Liver (tissue), 9 donors: ENCODE data around the gene ZNF14. TPM values are rescaled to one million over a fixed set of nuclear protein-coding genes. Genes with fewer than 3 reads are reported as not detected.

Experiments
- DNase-seq: peaks from one replicate; pipeline ENCODE4 v3.0.0-alpha.2; 2017; ENCODE audit warnings: low spot score
- H3K27ac ChIP-seq, 2 donors: one replicate each; pipeline ENCODE4 v1.7.0; 2013; ENCODE audit warnings: inconsistent platforms in 2 of 2, low read length in 2 of 2, control low read depth in 1 of 2, low read depth in 1 of 2, mild to moderate bottlenecking in 1 of 2
- H3K27me3 ChIP-seq, 4 donors: one replicate each; pipeline versions ENCODE4 v1.6.1 to v1.7.0; 2013; ENCODE audit warnings: low read length in 3 of 4, inconsistent platforms in 1 of 4, mild to moderate bottlenecking in 1 of 4, moderate library complexity in 1 of 4; ENCODE audit not compliant: control insufficient read depth in 4 of 4, insufficient read depth in 4 of 4
- H3K36me3 ChIP-seq, 4 donors: one replicate each; pipeline versions ENCODE4 v1.6.1 to v1.7.0; 2013; ENCODE audit warnings: low read length in 3 of 4, mild to moderate bottlenecking in 3 of 4, low read depth in 1 of 4, moderate library complexity in 1 of 4; ENCODE audit not compliant: control insufficient read depth in 4 of 4, insufficient read depth in 3 of 4
- H3K4me1 ChIP-seq, 4 donors: one replicate each; pipeline versions ENCODE4 v1.6.1 to v1.7.0; 2013; ENCODE audit warnings: low read length in 3 of 4, mild to moderate bottlenecking in 3 of 4, moderate library complexity in 1 of 4; ENCODE audit not compliant: control insufficient read depth in 4 of 4, insufficient read depth in 4 of 4
- H3K4me3 ChIP-seq, 3 donors: one replicate each; pipeline versions ENCODE4 v1.6.1 to v1.7.0; 2013; ENCODE audit warnings: low read length in 3 of 3, control low read depth in 1 of 3, low read depth in 1 of 3, mild to moderate bottlenecking in 1 of 3
- H3K9ac ChIP-seq, 2 donors: one replicate each; pipeline ENCODE4 v1.7.0; 2013; ENCODE audit warnings: low read length in 2 of 2, mild to moderate bottlenecking in 2 of 2, moderate library complexity in 2 of 2, control low read depth in 1 of 2, low read depth in 1 of 2
- H3K9me3 ChIP-seq, 4 donors: one replicate each; pipeline versions ENCODE4 v1.6.1 to v1.7.0; 2013; ENCODE audit warnings: low read length in 3 of 4; ENCODE audit not compliant: control insufficient read depth in 4 of 4
- EGR1 ChIP-seq, 2 donors: IDR thresholded peaks; 2 replicates each; pipeline ENCODE4 v1.6.1; 2016 to 2018; ENCODE audit warnings: antibody characterized with exemption in 2 of 2, low read depth in 2 of 2
- FOXA1 ChIP-seq: IDR thresholded peaks from 2 replicates; pipeline ENCODE4 v1.6.1; 2016; ENCODE audit warnings: antibody characterized with exemption
- FOXA2 ChIP-seq: IDR thresholded peaks from 2 replicates; pipeline ENCODE4 v1.6.1; 2016; ENCODE audit warnings: antibody characterized with exemption
- GABPA ChIP-seq, 2 donors: IDR thresholded peaks in 1 of 2; conservative IDR thresholded peaks in 1 of 2; 2 replicates each; pipeline ENCODE4 v1.6.1; 2016; ENCODE audit warnings: antibody characterized with exemption in 2 of 2, mild to moderate bottlenecking in 1 of 2, moderate library complexity in 1 of 2
- HNF4A ChIP-seq, 2 donors: conservative IDR thresholded peaks; 2 replicates each; pipeline ENCODE4 v1.6.1; 2016; ENCODE audit warnings: antibody characterized with exemption in 2 of 2, mild to moderate bottlenecking in 2 of 2
- HNF4G ChIP-seq: IDR thresholded peaks from 2 replicates; pipeline ENCODE4 v1.6.1; 2016; ENCODE audit warnings: antibody characterized with exemption
- JUND ChIP-seq, 2 donors: IDR thresholded peaks; 2 replicates each; pipeline ENCODE4 v1.6.1; 2016; ENCODE audit warnings: antibody characterized with exemption in 2 of 2
- NR2F2 ChIP-seq: IDR thresholded peaks from 2 replicates; pipeline ENCODE4 v1.6.1; 2016; ENCODE audit warnings: antibody characterized with exemption
- RAD21 ChIP-seq, 2 donors: IDR thresholded peaks; 2 replicates each; pipeline ENCODE4 v1.6.1; 2016; ENCODE audit warnings: antibody characterized with exemption in 2 of 2, mild to moderate bottlenecking in 2 of 2
- REST ChIP-seq: IDR thresholded peaks from 2 replicates; pipeline ENCODE4 v1.6.1; 2016; ENCODE audit warnings: antibody characterized with exemption, mild to moderate bottlenecking
- RXRA ChIP-seq, 2 donors: IDR thresholded peaks; 2 replicates each; pipeline ENCODE4 v1.6.1; 2017 to 2018; ENCODE audit warnings: antibody characterized with exemption in 2 of 2, mild to moderate bottlenecking in 1 of 2
- SP1 ChIP-seq: IDR thresholded peaks from 2 replicates; pipeline ENCODE4 v1.6.1; 2018; ENCODE audit warnings: antibody characterized with exemption, mild to moderate bottlenecking
- TAF1 ChIP-seq: conservative IDR thresholded peaks from 2 replicates; pipeline ENCODE4 v1.6.1; 2016; ENCODE audit warnings: antibody characterized with exemption, mild to moderate bottlenecking
- YY1 ChIP-seq: IDR thresholded peaks from 2 replicates; pipeline ENCODE4 v1.6.1; 2016; ENCODE audit warnings: antibody characterized with exemption, mild to moderate bottlenecking
- WGBS: extraction: QIAGEN DNeasy Blood & Tissue Kit; methylation state at CpG from one replicate; pipeline ENCODE4 v1.1.7; 2013; 5-methylcytosine and 5-hydroxymethylcytosine counted together
- polyA plus RNA-seq, 2 donors: library from polyadenylated mRNA; stranded (reverse) in 1 of 2; unstranded in 1 of 2; fragments of 200-250 nt in 1 of 2; fragments of >200 nt in 1 of 2; fragmentation: Nextera tagmentation in 1 of 2; extraction: Ambion mirVana in 1 of 2; gene quantifications; one replicate each; pipeline versions ENCODE4 v1.2.1 to v1.2.3, GENCODE V29; 2013 to 2015
- total RNA-seq, 2 donors: library from RNA; depleted of rRNA; stranded (reverse); fragments of >200 nt; gene quantifications; one replicate each; pipeline ENCODE4 v1.2.3, GENCODE V29; 2014
- TF ChIP-seq, protein P1 (sequence below): fragments of 150-350 bp; IDR thresholded peaks from 2 replicates; pipeline ENCODE4 v1.5.1; 2017; ENCODE audit warnings: improper control_type of control experiment, low read depth, low read length; ENCODE audit not compliant: missing input control
- TF ChIP-seq, protein P2 (sequence below): IDR thresholded peaks from 2 replicates; pipeline ENCODE4 v1.6.1; 2016; ENCODE audit warnings: antibody characterized with exemption
- TF ChIP-seq, protein P3 (sequence below): IDR thresholded peaks from 2 replicates; pipeline ENCODE4 v1.6.1; 2016; ENCODE audit warnings: antibody characterized with exemption
- TF ChIP-seq, protein P4 (sequence below): IDR thresholded peaks from 2 replicates; pipeline ENCODE4 v1.6.1; 2016; ENCODE audit warnings: antibody characterized with exemption
- donor health status: healthy.
- donor health status: healthy.
- donor health status: healthy.
- donor health status: healthy.
- donor health status: healthy.

ZNF14 gene
- total and polyA plus RNA-seq, 4 donors, result 0.28 to 2.6 (median 0.90) TPM

DNA sequence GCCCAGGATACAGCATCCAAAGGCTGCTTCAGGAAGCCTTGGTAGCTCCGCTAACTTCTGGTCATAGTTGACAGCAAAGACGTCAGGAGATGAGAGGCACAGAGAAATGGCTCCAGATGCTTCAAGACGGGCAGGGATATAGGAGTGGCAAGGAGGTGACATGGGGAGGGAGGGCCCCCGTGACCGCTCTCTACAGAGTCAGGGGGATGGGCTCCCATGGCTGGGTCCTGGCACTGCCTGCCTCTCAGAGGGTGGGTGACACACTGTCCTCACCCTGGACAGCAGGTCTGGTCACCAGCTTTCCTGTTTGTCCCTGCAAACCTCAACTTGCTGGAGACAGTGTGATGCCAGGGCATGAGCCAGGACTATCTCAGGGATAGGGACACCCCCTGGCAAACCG, 10.3 kb upstream of the ZNF14 start:
- no peaks in the 10 kb centered on the region for H3K36me3 ChIP-seq
- no peaks in the 10 kb centered on the region for H3K4me1 ChIP-seq
- TF ChIP-seq HNF4A (conservative IDR thresholded peaks at IDR 0.05) (no peak), JUND (IDR thresholded peaks at IDR 0.05) (no peak), FOXA2 (no peak), HNF4G (no peak), NR2F2 (no peak), SP1 (no peak), RAD21 (IDR thresholded peaks at IDR 0.05) (no peak), GABPA (IDR thresholded peaks at IDR 0.05 in 1 of 2, conservative IDR thresholded peaks at IDR 0.05 in 1 of 2) (no peak), FOXA1 (no peak)
- TF ChIP-seq, protein P1, sequence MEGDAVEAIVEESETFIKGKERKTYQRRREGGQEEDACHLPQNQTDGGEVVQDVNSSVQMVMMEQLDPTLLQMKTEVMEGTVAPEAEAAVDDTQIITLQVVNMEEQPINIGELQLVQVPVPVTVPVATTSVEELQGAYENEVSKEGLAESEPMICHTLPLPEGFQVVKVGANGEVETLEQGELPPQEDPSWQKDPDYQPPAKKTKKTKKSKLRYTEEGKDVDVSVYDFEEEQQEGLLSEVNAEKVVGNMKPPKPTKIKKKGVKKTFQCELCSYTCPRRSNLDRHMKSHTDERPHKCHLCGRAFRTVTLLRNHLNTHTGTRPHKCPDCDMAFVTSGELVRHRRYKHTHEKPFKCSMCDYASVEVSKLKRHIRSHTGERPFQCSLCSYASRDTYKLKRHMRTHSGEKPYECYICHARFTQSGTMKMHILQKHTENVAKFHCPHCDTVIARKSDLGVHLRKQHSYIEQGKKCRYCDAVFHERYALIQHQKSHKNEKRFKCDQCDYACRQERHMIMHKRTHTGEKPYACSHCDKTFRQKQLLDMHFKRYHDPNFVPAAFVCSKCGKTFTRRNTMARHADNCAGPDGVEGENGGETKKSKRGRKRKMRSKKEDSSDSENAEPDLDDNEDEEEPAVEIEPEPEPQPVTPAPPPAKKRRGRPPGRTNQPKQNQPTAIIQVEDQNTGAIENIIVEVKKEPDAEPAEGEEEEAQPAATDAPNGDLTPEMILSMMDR, result no peak
- TF ChIP-seq, protein P2, sequence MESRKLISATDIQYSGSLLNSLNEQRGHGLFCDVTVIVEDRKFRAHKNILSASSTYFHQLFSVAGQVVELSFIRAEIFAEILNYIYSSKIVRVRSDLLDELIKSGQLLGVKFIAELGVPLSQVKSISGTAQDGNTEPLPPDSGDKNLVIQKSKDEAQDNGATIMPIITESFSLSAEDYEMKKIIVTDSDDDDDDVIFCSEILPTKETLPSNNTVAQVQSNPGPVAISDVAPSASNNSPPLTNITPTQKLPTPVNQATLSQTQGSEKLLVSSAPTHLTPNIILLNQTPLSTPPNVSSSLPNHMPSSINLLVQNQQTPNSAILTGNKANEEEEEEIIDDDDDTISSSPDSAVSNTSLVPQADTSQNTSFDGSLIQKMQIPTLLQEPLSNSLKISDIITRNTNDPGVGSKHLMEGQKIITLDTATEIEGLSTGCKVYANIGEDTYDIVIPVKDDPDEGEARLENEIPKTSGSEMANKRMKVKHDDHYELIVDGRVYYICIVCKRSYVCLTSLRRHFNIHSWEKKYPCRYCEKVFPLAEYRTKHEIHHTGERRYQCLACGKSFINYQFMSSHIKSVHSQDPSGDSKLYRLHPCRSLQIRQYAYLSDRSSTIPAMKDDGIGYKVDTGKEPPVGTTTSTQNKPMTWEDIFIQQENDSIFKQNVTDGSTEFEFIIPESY, result no peak
- TF ChIP-seq, protein P3, sequence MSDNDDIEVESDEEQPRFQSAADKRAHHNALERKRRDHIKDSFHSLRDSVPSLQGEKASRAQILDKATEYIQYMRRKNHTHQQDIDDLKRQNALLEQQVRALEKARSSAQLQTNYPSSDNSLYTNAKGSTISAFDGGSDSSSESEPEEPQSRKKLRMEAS, result no peak
- no peak overlapping the region for H3K9ac ChIP-seq
- no peak for DNase-seq
- no peak overlapping the region for H3K27ac ChIP-seq
- peaks cover 0 to 30% (median 7%) of the 10 kb centered on the region in 4 donors for H3K9me3 ChIP-seq
- no peak overlapping the region for H3K4me3 ChIP-seq
- H3K27me3 ChIP-seq, result no peaks in the 10 kb centered on the region
- 83% methylated on average over 6 of the region's 6 CpGs for WGBS

- DNase-seq, result no peak
- TF ChIP-seq SP1, result no peak
- no peak for TF ChIP-seq TAF1
- TF ChIP-seq, protein P3, result no peak
- TF ChIP-seq, protein P2, result no peak
- no peak for TF ChIP-seq FOXA2
- TF ChIP-seq YY1, result no peak
- no peak for TF ChIP-seq RAD21 (IDR thresholded peaks at IDR 0.05)
- no peak for TF ChIP-seq HNF4A (conservative IDR thresholded peaks at IDR 0.05)
- TF ChIP-seq EGR1 (IDR thresholded peaks at IDR 0.05; ENCODE audit: low read depth in 2 of 2), result no peak
- TF ChIP-seq, protein P4, sequence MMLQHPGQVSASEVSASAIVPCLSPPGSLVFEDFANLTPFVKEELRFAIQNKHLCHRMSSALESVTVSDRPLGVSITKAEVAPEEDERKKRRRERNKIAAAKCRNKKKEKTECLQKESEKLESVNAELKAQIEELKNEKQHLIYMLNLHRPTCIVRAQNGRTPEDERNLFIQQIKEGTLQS, result no peak
- TF ChIP-seq REST, result no peak
- no peak for TF ChIP-seq JUND (IDR thresholded peaks at IDR 0.05)
- TF ChIP-seq, protein P1, result no peak
- no peak for TF ChIP-seq FOXA1
- TF ChIP-seq NR2F2, result no peak
- TF ChIP-seq RXRA (IDR thresholded peaks at IDR 0.05), result no peak
- TF ChIP-seq GABPA (IDR thresholded peaks at IDR 0.05 in 1 of 2, conservative IDR thresholded peaks at IDR 0.05 in 1 of 2), result no peak
- no peak for TF ChIP-seq HNF4G
Measured at GRCh38 chr19:19742773-19743172, 9.9 kb upstream of the ZNF14 start.

More at GRCh38 chr19:19742773-19743172, 9.9 kb upstream of the ZNF14 start:
- Histone ChIP-seq H3K36me3 (no peaks in the 10 kb centered on the region), H3K27me3 (no peaks in the 10 kb centered on the region), H3K27ac (no peak overlapping the region), H3K4me3 (no peak overlapping the region), H3K4me1 (no peaks in the 10 kb centered on the region), H3K9ac (no peak overlapping the region), H3K9me3 (peaks cover 0 to 28% (median 8%) of the 10 kb centered on the region in 4 donors)
- WGBS, result 73% methylated on average over 9 of the region's 9 CpGs
